Neutrophil (primary cell): Measurements from ENCODE around the gene LTBP1.

Source experiments
- H3K27ac ChIP-seq: fragments of 200-600 bp; sonication (generic); 2 replicates; pipeline ENCODE4 v1.5.1; 2016; ENCODE audit warnings: mild to moderate bottlenecking, moderate library complexity
- H3K27me3 ChIP-seq: fragments of 200-600 bp; sonication (generic); 2 replicates; pipeline ENCODE4 v1.6.0; 2016; ENCODE audit warnings: mild to moderate bottlenecking
- H3K36me3 ChIP-seq: fragments of 200-600 bp; sonication (generic); 2 replicates; pipeline ENCODE4 v1.5.1; 2017
- H3K4me1 ChIP-seq, 2 experiments: fragments of 200-600 bp in 1 of 2; sonication (generic) in 1 of 2; 1 replicate in 1 of 2; 2 replicates in 1 of 2; pipeline versions ENCODE4 v1.5.1 to v1.6.1; 2013 to 2016; ENCODE audit warnings: low read depth in 1 of 2, low read length in 1 of 2, mild to moderate bottlenecking in 1 of 2, moderate library complexity in 1 of 2; ENCODE audit not compliant: control insufficient read depth in 1 of 2, insufficient read depth in 1 of 2
- H3K4me3 ChIP-seq, 2 experiments: fragments of 200-600 bp in 1 of 2; sonication (generic) in 1 of 2; 1 replicate in 1 of 2; 2 replicates in 1 of 2; pipeline ENCODE4 v1.5.1; 2013 to 2016; ENCODE audit warnings: low read depth in 1 of 2, low read length in 1 of 2, mild to moderate bottlenecking in 1 of 2, moderate library complexity in 1 of 2
- H3K9me3 ChIP-seq: fragments of 200-600 bp; sonication (generic); 2 replicates; pipeline ENCODE4 v1.5.1; 2016
- CTCF ChIP-seq: fragments of 200-600 bp; sonication (generic); IDR thresholded peaks from 2 replicates; pipeline ENCODE4 v1.5.1; 2016; ENCODE audit warnings: antibody characterized with exemption

The LTBP1 gene

GRCh38 chr2:33448220-33448899 lies 501.6 kb downstream of the LTBP1 start:
- H3K36me3 ChIP-seq: no peaks in the 10 kb centered on the region
- H3K27ac ChIP-seq: no peak overlapping the region
- no peak overlapping the region for H3K4me3 ChIP-seq
- no peaks in the 10 kb centered on the region for H3K9me3 ChIP-seq
- TF ChIP-seq CTCF: no peak
- H3K4me1 ChIP-seq: peaks cover 0 to 8% of the 10 kb centered on the region in 2 experiments
- H3K27me3 ChIP-seq: no peaks in the 10 kb centered on the region
